Stimulated activated CD8-positive, alpha-beta memory T cell treated with anti-CD3 and anti-CD28 coated beads, Interleukin-4, amount 100 ng/mL, for 48 hours (primary cell): ENCODE measurements around the gene EDC4.

ENCODE experiments used
- DNase-seq: peaks from one replicate; pipeline ENCODE4 v3.0.0-alpha.2; 2020

EDC4 gene

GRCh38 chr16:67878846-67879245 is 6.0 kb downstream of the EDC4 start:
- DNase-seq: no peak

GRCh38 chr16:67879462-67879861 is 6.6 kb downstream of the EDC4 start:
- no peak for DNase-seq

GRCh38 chr16:67879936-67880335 is 7.1 kb downstream of the EDC4 start:
- DNase-seq: no peak

GRCh38 chr16:67880584-67880983 is 7.7 kb downstream of the EDC4 start:
- DNase-seq: no peak

- DNase-seq: no peak
These were observed 8.8 kb downstream of the EDC4 start for GRCh38 chr16:67881621-67882161.

- DNase-seq: no peak
These were observed 9.7 kb downstream of the EDC4 start for GRCh38 chr16:67882374-67883145.

GRCh38 chr16:67883146-67883871 is 10.5 kb downstream of the EDC4 start:
- no peak for DNase-seq

GRCh38 chr16:67883872-67884261 is 11.0 kb downstream of the EDC4 start:
- DNase-seq: peak; percentile 87

GRCh38 chr16:67884684-67885083 is 11.8 kb downstream of the EDC4 start, which contains the start of gene NRN1L:
Gene NRN1L (plus strand): TSS chr16:67884885. CDS start chr16:67884904, 19 bp downstream.
- DNase-seq: no peak

- DNase-seq: no peak
These were observed 12.7 kb downstream of the EDC4 start for GRCh38 chr16:67885545-67885944.

- DNase-seq: no peak
These were observed 13.1 kb downstream of the EDC4 start for GRCh38 chr16:67885976-67886375.

- DNase-seq: no peak
These were observed 13.5 kb downstream of the EDC4 start for GRCh38 chr16:67886387-67886786.

- no peak for DNase-seq
These were observed 15.5 kb downstream of the EDC4 start for GRCh38 chr16:67888331-67888730.

GRCh38 chr16:67892375-67892774 is 19.5 kb downstream of the EDC4 start:
- no peak for DNase-seq

- DNase-seq: peak; percentile 96
These were observed 20.3 kb downstream of the EDC4 start, which contains the start of gene PSKH1 for GRCh38 chr16:67892899-67893742. Gene PSKH1 (plus strand): TSS chr16:67893254. CDS start chr16:67908750, 15,496 bp downstream.

GRCh38 chr16:67893743-67894399 is 21.0 kb downstream of the EDC4 start:
- DNase-seq: no peak

GRCh38 chr16:67897231-67897630 is 24.4 kb downstream of the EDC4 start:
- no peak for DNase-seq

GRCh38 chr16:67901734-67902133 is 28.9 kb downstream of the EDC4 start:
- DNase-seq: no peak

- DNase-seq: no peak
These were observed 30.0 kb downstream of the EDC4 start for GRCh38 chr16:67902831-67903230.

- DNase-seq: no peak
These were observed 34.7 kb downstream of the EDC4 start for GRCh38 chr16:67907397-67908180.

GRCh38 chr16:67909056-67909742 is 36.3 kb downstream of the EDC4 start:
- no peak for DNase-seq
